Natural killer cell (primary cell): ENCODE results near the gene DNPH1. TPM values are rescaled to one million over a fixed set of nuclear protein-coding genes. Genes with fewer than 3 reads are reported as not detected.

Experiments
- ATAC-seq, 3 donors: fragments of 150-1000 bp in 2 of 3; fragments of 200-7000 bp in 1 of 3; cut with Tn5 transposase; 1 replicate in 1 of 3; 2 replicates in 2 of 3; pipeline ENCODE4 v1.10.0; 2021; ENCODE audit warnings: mild to moderate bottlenecking in 2 of 3, moderate library complexity in 2 of 3
- DNase-seq, 2 donors: peaks; one replicate each; pipeline versions ENCODE4 v3.0.0 to v3.0.0-alpha.2; 2013 to 2021; ENCODE audit warnings: mixed read lengths in 1 of 2
- H3K27ac ChIP-seq: one replicate; pipeline ENCODE4 v1.5.1; 2013; ENCODE audit warnings: mild to moderate bottlenecking, low read length
- H3K27me3 ChIP-seq: one replicate; pipeline ENCODE4 v1.6.1; 2013; ENCODE audit warnings: low read length; ENCODE audit not compliant: control insufficient read depth, insufficient read depth
- H3K36me3 ChIP-seq: one replicate; pipeline ENCODE4 v1.6.1; 2013; ENCODE audit warnings: low read length; ENCODE audit not compliant: control insufficient read depth, insufficient read depth
- H3K4me1 ChIP-seq: one replicate; pipeline ENCODE4 v1.6.1; 2013; ENCODE audit warnings: low read length; ENCODE audit not compliant: control insufficient read depth, insufficient read depth
- H3K4me3 ChIP-seq: one replicate; pipeline ENCODE4 v1.5.1; 2013; ENCODE audit warnings: low read length
- H3K9me3 ChIP-seq: one replicate; pipeline ENCODE4 v1.6.1; 2013; ENCODE audit warnings: low read length; ENCODE audit not compliant: control insufficient read depth, insufficient read depth
- H3K27ac Mint-ChIP-seq, 2 donors: one replicate each; pipeline ENCODE4 v1.8.0; 2022; ENCODE audit warnings: mild to moderate bottlenecking in 2 of 2, mixed read lengths in 2 of 2, moderate library complexity in 1 of 2
- H3K27me3 Mint-ChIP-seq, 2 donors: one replicate each; pipeline ENCODE4 v1.8.0; 2022; ENCODE audit warnings: low read depth in 2 of 2, mixed read lengths in 2 of 2
- H3K36me3 Mint-ChIP-seq: one replicate; pipeline ENCODE4 v1.8.0; 2022; ENCODE audit warnings: mixed read lengths
- H3K4me1 Mint-ChIP-seq, 2 donors: one replicate each; pipeline ENCODE4 v1.8.0; 2022; ENCODE audit warnings: mixed read lengths in 2 of 2
- H3K4me3 Mint-ChIP-seq: one replicate; pipeline ENCODE4 v1.8.0; 2022; ENCODE audit warnings: mild to moderate bottlenecking, moderate library complexity, mixed read lengths
- H3K9me3 Mint-ChIP-seq, 2 donors: one replicate each; pipeline ENCODE4 v1.8.0; 2022; ENCODE audit warnings: mixed read lengths in 2 of 2
- WGBS: methylation state at CpG from one replicate; pipeline ENCODE4 v1.1.7; 2013; ENCODE audit warnings: missing lambda C conversion rate; ENCODE audit not compliant: insufficient coverage; 5-methylcytosine and 5-hydroxymethylcytosine counted together
- intact Hi-C: fragments of 100-400 bp; cut with micrococcal nuclease; formaldehyde crosslinking; loops from one replicate; pipeline ENCODE4 v1.14.2; 2022
- total RNA-seq, 4 donors: library from RNA; stranded (reverse); fragments of 120-200 nt in 1 of 4; gene quantifications; one replicate each; pipeline versions ENCODE4 v1.2.3 to v1.2.4, GENCODE V29; 2013 to 2022
- TF ChIP-seq, protein P1 (sequence below): fragments of 200-600 bp; IDR thresholded peaks from one replicate; pipeline ENCODE4 v1.8.0; 2022; ENCODE audit warnings: antibody characterized with exemption

Gene DNPH1
- total RNA-seq, 3 donors from 2014 or later (not counting 1 experiment from before 2014, with no cell fraction given): 6.1 to 10.2 (median 8.0) TPM

DNA sequence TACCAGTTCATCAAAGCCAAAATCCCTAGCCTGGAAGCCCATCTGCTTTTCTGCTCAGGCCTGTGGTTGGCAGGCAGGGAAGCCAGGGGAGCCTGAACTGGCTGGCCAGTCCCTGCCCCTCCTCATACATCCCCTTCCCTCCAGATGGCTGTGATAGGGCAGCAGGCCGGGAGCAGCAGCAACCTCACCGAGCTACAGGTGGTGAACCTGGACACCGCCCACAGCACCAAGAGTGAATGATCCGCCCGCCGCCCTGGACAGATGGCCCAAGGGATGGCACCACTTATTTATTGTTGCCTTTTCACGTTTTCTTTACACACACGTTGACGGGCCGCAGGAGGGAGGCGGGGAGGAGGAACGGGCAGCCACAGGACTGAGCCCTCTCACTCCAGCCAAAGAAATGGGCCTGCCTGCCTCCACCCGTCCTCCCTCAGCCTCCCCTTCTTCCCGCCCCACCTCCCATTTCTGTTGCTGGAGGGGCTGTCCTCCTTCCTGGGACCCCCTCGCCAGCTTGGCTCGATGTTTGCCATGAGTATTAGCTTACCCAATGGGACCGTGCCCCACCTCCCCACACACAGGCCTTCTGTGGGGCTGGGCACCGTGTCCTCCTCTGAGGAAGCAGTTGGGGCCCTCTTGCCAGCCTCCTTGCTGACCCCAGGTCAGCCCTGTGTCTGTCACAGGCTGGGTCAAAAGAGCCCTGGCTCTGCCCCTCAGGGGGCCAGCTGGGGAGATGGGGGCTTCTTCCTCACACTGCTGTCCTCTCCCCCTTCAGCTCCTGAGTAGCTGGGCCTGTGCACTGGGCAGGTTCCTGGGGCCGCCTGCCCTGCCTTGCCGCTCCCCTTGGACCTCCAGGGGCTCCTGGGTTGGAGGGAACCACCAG lies 50.1 kb downstream of the DNPH1 start:
- peaks cover 35% of the 10 kb centered on the region for H3K4me1 ChIP-seq
- intact Hi-C loops: no loop called here
- H3K36me3 ChIP-seq: peaks cover 37% of the 10 kb centered on the region
- Mint-ChIP-seq H3K4me1 (peaks cover 34 to 36% of the 10 kb centered on the region in 2 donors), H3K4me3 (no peak overlapping the region), H3K36me3 (no peaks in the 10 kb centered on the region), H3K9me3 (no peaks in the 10 kb centered on the region), H3K27ac (no peak overlapping the region), H3K27me3 (no peaks in the 10 kb centered on the region)
- TF ChIP-seq, protein P1, sequence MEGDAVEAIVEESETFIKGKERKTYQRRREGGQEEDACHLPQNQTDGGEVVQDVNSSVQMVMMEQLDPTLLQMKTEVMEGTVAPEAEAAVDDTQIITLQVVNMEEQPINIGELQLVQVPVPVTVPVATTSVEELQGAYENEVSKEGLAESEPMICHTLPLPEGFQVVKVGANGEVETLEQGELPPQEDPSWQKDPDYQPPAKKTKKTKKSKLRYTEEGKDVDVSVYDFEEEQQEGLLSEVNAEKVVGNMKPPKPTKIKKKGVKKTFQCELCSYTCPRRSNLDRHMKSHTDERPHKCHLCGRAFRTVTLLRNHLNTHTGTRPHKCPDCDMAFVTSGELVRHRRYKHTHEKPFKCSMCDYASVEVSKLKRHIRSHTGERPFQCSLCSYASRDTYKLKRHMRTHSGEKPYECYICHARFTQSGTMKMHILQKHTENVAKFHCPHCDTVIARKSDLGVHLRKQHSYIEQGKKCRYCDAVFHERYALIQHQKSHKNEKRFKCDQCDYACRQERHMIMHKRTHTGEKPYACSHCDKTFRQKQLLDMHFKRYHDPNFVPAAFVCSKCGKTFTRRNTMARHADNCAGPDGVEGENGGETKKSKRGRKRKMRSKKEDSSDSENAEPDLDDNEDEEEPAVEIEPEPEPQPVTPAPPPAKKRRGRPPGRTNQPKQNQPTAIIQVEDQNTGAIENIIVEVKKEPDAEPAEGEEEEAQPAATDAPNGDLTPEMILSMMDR: no peak
- H3K27ac ChIP-seq: no peak overlapping the region
- no peak for DNase-seq
- no peak for ATAC-seq
- no peaks in the 10 kb centered on the region for H3K27me3 ChIP-seq
- WGBS: 96% methylated on average over 20 of the region's 20 CpGs
- H3K9me3 ChIP-seq: no peaks in the 10 kb centered on the region
- H3K4me3 ChIP-seq: no peak overlapping the region

DNA sequence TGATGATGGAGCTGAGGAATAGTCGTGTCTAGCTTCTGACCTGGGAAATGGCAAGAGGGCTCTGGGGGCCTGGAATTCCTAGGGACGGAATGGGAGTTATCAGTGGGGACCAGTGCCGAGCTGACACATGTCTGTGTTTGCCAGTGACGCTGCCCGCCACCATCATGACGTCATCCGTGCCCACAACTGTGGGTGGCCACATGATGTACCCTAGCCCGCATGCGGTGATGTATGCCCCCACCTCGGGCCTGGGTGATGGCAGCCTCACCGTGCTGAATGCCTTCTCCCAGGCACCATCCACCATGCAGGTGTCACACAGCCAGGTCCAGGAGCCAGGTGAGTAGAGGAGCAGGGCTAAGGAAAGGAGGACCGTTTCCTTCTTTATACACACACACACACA lies 51.1 kb downstream of the DNPH1 start:
- Histone ChIP-seq H3K27ac (no peak overlapping the region), H3K4me3 (no peak overlapping the region), H3K9me3 (no peaks in the 10 kb centered on the region), H3K4me1 (peaks cover 41% of the 10 kb centered on the region), H3K27me3 (no peaks in the 10 kb centered on the region), H3K36me3 (peaks cover 37% of the 10 kb centered on the region)
- no peaks in the 10 kb centered on the region for H3K27me3 Mint-ChIP-seq
- WGBS: 95% methylated on average over 11 of the region's 12 CpGs
- TF ChIP-seq, protein P1: no peak
- H3K27ac Mint-ChIP-seq: no peak overlapping the region
- no peaks in the 10 kb centered on the region for H3K36me3 Mint-ChIP-seq
- intact Hi-C loops: no loop called here
- DNase-seq (no peak), ATAC-seq (no peak)
- H3K4me1 Mint-ChIP-seq: peaks cover 31 to 36% of the 10 kb centered on the region in 2 donors
- no peaks in the 10 kb centered on the region for H3K9me3 Mint-ChIP-seq
- no peak overlapping the region for H3K4me3 Mint-ChIP-seq

DNA sequence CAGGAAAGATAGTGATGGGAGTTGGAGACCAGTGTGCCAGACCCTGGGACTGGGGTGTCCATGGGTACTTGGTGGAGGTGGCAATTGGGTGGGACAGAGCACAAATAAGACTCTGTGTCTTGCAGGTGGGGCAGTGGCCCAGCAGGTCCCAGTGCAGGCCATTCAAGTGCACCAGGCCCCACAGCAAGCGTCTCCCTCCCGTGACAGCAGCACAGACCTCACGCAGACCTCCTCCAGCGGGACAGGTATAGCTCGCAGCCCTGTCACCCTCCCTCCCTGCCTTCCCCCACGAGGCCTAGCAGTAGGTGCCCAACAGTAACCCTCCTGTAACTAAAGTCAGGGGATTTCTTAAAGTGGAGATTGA lies 52.9 kb downstream of the DNPH1 start:
- Histone ChIP-seq H3K4me1 (peaks cover 41% of the 10 kb centered on the region), H3K27me3 (no peaks in the 10 kb centered on the region), H3K9me3 (no peaks in the 10 kb centered on the region), H3K4me3 (no peak overlapping the region), H3K36me3 (peaks cover 37% of the 10 kb centered on the region), H3K27ac (no peak overlapping the region)
- no peaks in the 10 kb centered on the region for H3K36me3 Mint-ChIP-seq
- no peak for DNase-seq
- no peak overlapping the region for H3K4me3 Mint-ChIP-seq
- TF ChIP-seq, protein P1: no peak
- intact Hi-C loops: no loop called here
- no peaks in the 10 kb centered on the region for H3K27me3 Mint-ChIP-seq
- no peak for ATAC-seq
- over 99% methylated on average over 5 of the region's 6 CpGs for WGBS
- no peaks in the 10 kb centered on the region for H3K9me3 Mint-ChIP-seq
- H3K27ac Mint-ChIP-seq: peak overlapping the region; percentile 94 to 96
- peaks cover 28 to 41% of the 10 kb centered on the region in 2 donors for H3K4me1 Mint-ChIP-seq
